Measurements from ENCODE around the gene SPAM1.
A peak's percentile ranks its signal among the peaks of the same experiment; 100 is the strongest.

Gene SPAM1

GRCh38 chr7:123901101-123901500 is 23.9 kb upstream of the SPAM1 start:
- Histone ChIP-seq H4K20me1 (ENCODE audit: control insufficient read depth, insufficient read depth, low read depth, low read length) (no peaks in the 10 kb centered on the region), H3K4me2 (ENCODE audit: low read length) (no peak overlapping the region), H3K9me3 (ENCODE audit: control insufficient read depth, insufficient read depth, low read length) (no peaks in the 10 kb centered on the region), H3K36me3 (ENCODE audit: control insufficient read depth, low read length) (no peaks in the 10 kb centered on the region), H3K9me2 (replicated peaks; ENCODE audit: control insufficient read depth, low read length) (no peaks in the 10 kb centered on the region; the same call in 1 of the 2 replicates), H3K79me2 (ENCODE audit: control insufficient read depth, low read length) (no peaks in the 10 kb centered on the region), H3K27me3 (ENCODE audit: control insufficient read depth, low read length) (no peaks in the 10 kb centered on the region), H3K4me3 (ENCODE audit: low read length) (no peak overlapping the region), H3K4me1 (ENCODE audit: control insufficient read depth, low read length) (no peaks in the 10 kb centered on the region), H3K27ac (ENCODE audit: low read depth, low read length) (no peak overlapping the region), H3F3A (ENCODE audit: control insufficient read depth, insufficient read depth) (no peaks in the 10 kb centered on the region)
- TF ChIP-seq EZH2phosphoT487 (IDR thresholded peaks at IDR 0.05; ENCODE audit: borderline replicate concordance, low read length) (no peak), CTCF (IDR thresholded peaks at IDR 0.05; ENCODE audit: low read depth, low read length, poor library complexity, severe bottlenecking) (no peak)

- TF ChIP-seq CTCF (IDR thresholded peaks at IDR 0.05; ENCODE audit: low read depth, low read length, poor library complexity, severe bottlenecking) (no peak), EZH2phosphoT487 (IDR thresholded peaks at IDR 0.05; ENCODE audit: borderline replicate concordance, low read length) (no peak)
- peaks cover 4% of the 10 kb centered on the region; the same call in 1 of the 2 replicates for H3K4me1 ChIP-seq (ENCODE audit: control insufficient read depth, low read length)
- H3K27me3 ChIP-seq (ENCODE audit: control insufficient read depth, low read length), result no peaks in the 10 kb centered on the region
- H3F3A ChIP-seq (ENCODE audit: control insufficient read depth, insufficient read depth), result no peaks in the 10 kb centered on the region
- H3K79me2 ChIP-seq (ENCODE audit: control insufficient read depth, low read length), result no peaks in the 10 kb centered on the region
- H3K4me3 ChIP-seq (ENCODE audit: low read length), result no peak overlapping the region
- no peaks in the 10 kb centered on the region for H3K9me3 ChIP-seq (ENCODE audit: control insufficient read depth, insufficient read depth, low read length)
- no peak overlapping the region for H3K27ac ChIP-seq (ENCODE audit: low read depth, low read length)
- H4K20me1 ChIP-seq (ENCODE audit: control insufficient read depth, insufficient read depth, low read depth, low read length), result no peaks in the 10 kb centered on the region
- H3K9me2 ChIP-seq (replicated peaks; ENCODE audit: control insufficient read depth, low read length), result no peaks in the 10 kb centered on the region; the same call in 1 of the 2 replicates
- no peak overlapping the region for H3K4me2 ChIP-seq (ENCODE audit: low read length)
- H3K36me3 ChIP-seq (ENCODE audit: control insufficient read depth, low read length), result no peaks in the 10 kb centered on the region
Measured at GRCh38 chr7:123905714-123906113, 19.3 kb upstream of the SPAM1 start.

GRCh38 chr7:123916240-123916724 is 8.8 kb upstream of the SPAM1 start:
- Histone ChIP-seq H3K27ac (ENCODE audit: low read depth, low read length) (no peak overlapping the region), H3K79me2 (ENCODE audit: control insufficient read depth, low read length) (no peaks in the 10 kb centered on the region)
- TF ChIP-seq EZH2phosphoT487 (IDR thresholded peaks at IDR 0.05; ENCODE audit: borderline replicate concordance, low read length) (no peak), CTCF (IDR thresholded peaks at IDR 0.05; ENCODE audit: low read depth, low read length, poor library complexity, severe bottlenecking) (peak; percentile 59)

More at GRCh38 chr7:123916240-123916724, 8.8 kb upstream of the SPAM1 start:
- Histone ChIP-seq H3K4me2 (ENCODE audit: low read length) (no peak overlapping the region), H3K4me1 (ENCODE audit: control insufficient read depth, low read length) (no peaks in the 10 kb centered on the region), H3K9me3 (ENCODE audit: control insufficient read depth, insufficient read depth, low read length) (no peaks in the 10 kb centered on the region), H3K36me3 (ENCODE audit: control insufficient read depth, low read length) (no peaks in the 10 kb centered on the region), H3K9me2 (replicated peaks; ENCODE audit: control insufficient read depth, low read length) (no peaks in the 10 kb centered on the region), H3K27me3 (ENCODE audit: control insufficient read depth, low read length) (no peaks in the 10 kb centered on the region), H3K4me3 (ENCODE audit: low read length) (no peak overlapping the region), H3F3A (ENCODE audit: control insufficient read depth, insufficient read depth) (no peaks in the 10 kb centered on the region), H4K20me1 (ENCODE audit: control insufficient read depth, insufficient read depth, low read depth, low read length) (no peaks in the 10 kb centered on the region)
